ENCODE data around the gene LIG1.

DNA sequence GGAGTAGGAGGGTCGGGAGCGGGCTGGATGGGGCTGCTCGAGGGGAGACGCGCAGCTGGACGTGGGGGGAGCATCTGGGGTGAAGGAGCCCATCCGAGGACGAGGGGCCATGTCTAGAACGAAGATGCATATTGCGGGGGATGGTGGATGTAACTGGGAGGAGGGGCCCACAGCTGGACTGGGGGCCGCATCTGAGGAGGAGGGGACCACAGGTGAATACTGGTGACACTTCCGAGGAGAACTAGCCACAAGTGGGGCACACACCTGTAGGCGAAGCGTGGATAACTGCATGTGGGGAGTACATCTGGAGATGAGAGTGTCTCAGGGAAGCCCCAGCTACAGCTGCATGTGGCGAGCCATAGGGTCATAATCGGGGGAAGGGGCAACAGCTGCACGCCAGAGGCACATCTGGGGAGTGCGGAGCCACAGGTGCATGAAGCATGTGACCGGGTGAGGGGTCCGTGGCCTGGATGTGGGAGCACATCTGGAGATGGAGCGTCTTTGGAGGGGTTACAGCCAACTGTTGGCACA, 738 bp upstream of the LIG1 start:
- TF ChIP-seq POLR2A (IDR thresholded peaks at IDR 0.05) (no peak), CTCF (IDR thresholded peaks at IDR 0.05) (no peak), POLR2AphosphoS5 (IDR thresholded peaks at IDR 0.05) (no peak)

Measured in sigmoid colon (tissue), 4 donors.